Measurements from ENCODE around the gene SFSWAP.
"Not testable (repeated sequence)": the region's sequence is repeated elsewhere in the genome, so short reads cannot be mapped to it uniquely, and the experiment has no call there.

Gene SFSWAP

DNA sequence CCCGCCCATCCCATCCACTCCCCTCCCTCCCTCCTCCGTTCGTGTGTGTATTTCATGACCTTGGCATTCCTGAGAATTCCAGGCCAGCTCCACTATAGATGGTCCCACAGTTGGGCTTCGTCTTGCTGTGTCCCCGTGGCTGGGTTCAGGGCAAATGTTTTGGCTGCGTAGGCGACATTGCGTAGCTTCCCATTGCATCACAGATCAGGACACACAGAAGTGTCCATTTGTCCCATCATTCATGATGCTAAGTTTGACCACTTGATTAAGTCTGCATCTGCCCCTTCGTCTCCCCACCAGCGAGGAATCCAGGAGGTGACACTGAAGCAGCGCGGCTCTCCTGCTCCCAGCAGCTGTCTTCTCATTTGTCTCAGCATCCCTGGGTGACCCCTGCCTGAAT is 78.7 kb downstream of the SFSWAP start:
- no peak for DNase-seq (ENCODE audit: low read depth)

DNA sequence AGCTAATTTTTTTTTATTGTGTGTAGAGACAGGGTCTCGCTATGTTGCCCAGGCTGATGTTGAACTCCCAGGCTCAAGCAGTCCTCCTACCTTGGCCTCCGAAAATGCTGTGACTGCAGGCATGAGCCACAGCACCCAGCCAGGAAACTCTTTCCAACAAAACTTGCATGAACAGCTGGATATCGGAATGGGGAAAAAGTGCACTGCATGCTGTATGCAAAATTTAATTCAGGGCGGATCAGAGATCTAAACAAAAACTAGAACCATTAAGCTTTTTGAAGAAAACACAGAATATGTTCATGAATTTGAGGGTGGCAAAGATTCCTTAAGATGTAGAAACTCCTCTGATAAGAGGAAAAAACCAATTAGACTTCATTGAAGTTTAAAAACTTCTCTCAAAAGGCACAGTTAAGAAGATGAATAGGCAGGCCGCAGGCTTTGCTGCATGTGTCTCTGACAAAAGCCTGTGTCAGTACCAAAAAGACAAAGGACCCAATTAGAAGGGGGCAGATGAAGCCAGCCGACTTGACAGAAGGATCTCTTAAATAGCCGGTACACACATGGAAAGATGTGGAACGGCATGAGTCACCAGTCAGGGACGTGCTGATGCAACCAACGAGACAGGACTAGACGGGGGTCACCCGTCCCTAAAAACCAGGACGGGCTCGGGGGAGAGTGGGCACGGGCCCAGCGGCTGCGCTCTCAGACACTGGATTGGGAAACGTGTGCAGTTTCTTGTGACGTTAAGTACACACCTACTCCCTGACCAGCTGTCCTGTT is 82.5 kb downstream of the SFSWAP start:
- peak; percentile 67 for DNase-seq (ENCODE audit: low read depth)

DNA sequence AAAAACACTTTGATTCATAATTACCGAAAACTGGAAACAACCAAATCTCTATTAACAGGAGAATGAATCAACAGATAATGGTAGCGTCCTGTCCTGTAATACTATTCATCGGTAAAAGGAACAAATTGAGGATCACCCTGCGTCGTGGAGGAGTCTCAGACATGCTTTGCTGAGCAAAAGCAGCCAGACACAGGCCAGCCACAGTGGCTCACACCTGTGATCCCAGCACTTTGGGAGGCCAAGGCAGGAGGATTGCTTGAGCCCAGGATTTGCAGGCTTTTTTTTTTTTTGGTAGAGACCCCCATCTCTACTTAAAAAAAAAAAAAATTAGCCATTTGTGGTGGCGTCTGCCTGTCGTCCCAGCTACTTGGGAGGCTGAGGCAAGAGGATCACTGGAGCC is 83.2 kb downstream of the SFSWAP start:
- DNase-seq (ENCODE audit: low read depth): no peak

DNA sequence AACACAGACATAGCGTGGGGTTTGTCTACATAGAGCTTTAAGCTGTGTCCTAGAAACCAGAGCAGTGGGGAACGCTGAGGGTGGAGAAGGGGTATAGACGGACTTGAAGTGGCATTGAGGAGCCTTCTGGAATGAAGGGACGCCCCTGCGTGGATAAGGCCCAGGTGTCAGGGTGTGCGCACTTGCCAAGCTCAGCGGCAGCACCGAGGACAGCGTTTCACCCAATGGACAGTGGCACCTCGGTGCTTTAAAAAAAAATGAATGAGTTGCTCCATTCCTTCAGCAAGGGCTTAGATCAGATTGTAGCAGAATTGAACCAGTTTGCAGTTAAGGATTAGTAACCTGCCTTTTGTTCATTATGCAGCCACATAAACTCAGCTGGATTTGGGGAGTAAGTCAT is 83.7 kb downstream of the SFSWAP start:
- no peak for DNase-seq (ENCODE audit: low read depth)

DNA sequence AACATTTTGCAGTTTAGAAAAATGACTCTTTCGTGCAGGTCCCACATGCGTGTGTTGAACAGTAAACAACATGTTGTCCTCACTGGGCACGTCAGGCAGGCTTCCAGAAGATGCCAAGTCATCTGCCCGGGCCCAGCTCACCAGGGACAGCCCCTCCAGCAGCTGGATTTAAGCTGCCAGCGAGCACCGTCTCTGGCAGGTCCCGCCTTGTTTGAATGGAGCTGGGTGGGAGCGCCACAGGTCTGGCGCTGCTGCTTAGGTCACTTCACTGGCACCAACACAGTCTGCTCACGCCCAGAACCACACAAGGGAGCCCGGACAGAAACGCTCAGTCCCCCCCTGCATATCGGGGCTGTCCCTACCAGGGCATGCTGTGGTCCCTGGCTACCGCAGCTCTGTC is 84.2 kb downstream of the SFSWAP start:
- DNase-seq (ENCODE audit: low read depth): no peak

DNA sequence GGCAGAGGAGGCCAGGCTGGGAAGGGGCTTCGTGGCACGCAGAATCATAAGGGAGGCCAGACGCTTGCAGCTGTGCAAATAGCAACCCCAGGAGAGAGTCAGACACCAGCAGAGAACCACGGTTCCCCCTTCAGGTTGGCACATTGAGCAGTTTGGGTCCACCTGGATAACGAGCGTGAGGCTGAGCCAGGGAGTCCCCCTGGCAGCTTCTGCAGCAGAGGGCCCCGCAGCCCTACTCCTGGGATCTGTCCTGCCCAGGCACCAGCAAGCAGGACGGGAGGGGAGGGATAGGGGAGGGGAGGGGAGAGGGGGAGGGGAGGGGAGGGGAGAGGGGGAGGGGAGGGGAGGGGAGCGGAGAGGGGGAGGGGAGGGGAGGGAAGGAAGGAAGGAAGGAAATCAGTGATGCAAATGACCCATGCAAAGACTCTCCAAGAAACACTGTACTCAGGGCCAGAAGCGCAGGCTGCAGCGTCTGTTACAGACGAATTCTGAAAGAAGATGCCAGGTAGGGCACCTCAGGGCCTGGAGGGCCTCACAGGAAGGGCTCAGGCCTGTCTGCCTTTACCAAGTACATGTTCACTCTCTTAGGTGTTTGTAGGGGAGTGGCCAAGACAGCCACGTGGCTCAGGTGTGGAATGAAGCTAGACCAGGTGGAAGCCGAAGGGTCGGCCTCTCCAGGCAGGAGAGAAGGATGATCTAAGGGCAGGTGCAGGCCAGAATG is 85.0 kb downstream of the SFSWAP start:
- no peak for DNase-seq (ENCODE audit: low read depth)

DNA sequence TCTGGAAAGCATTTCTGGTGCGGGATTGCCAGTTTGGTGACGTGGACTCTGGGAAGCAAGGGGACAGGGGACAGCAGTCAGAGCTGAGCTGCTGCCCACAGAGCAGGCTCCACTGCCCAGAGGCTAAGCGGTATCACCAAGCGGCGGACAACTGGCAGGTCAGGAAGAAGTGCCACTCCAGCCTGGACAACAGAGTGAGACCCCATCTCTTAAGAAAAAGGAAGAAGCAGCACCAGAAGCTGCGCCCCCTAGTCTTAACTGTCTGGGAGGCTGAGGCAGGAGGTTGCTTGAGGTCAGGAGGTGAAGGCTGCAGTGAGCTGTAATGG is 85.5 kb downstream of the SFSWAP start:
- no peak for DNase-seq (ENCODE audit: low read depth)

DNA sequence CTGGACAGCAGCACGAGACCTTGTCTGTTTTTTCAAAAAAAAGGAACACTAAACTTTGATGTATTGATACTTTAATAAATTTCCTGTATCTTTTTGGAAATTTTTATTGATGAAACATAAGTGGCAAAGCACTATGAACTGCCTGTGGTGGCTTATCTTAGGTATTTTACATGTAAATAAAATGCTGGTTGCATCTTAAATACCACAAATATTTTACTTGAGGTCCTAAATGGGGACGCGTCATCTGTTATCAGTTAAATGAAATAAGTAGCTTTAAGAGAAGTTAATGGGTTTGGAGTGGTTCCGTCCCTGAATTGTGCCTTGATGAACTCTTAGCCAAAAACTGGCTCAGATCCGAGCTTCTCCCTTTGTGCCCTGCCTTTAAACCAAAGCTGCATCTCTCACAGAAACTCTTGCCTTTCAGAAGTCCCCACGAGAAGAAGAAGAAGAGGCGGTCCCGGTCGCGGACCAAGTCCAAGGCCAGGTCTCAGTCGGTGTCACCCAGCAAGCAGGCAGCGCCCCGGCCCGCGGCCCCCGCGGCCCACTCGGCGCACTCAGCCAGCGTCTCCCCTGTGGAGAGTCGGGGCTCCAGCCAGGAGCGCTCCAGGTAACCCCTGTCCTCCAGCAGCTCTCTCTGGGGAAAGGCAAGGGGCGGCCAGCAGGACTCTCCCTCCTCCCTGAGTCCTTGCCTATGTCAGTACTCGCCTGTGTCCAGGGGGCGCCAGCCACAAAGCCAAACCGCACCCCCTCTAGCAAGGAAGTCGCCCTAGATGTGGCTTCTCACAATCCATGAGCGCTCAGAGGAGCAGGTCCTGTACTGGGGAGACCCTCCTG is 86.1 kb downstream of the SFSWAP start:
- no peak for DNase-seq (ENCODE audit: low read depth)

DNA sequence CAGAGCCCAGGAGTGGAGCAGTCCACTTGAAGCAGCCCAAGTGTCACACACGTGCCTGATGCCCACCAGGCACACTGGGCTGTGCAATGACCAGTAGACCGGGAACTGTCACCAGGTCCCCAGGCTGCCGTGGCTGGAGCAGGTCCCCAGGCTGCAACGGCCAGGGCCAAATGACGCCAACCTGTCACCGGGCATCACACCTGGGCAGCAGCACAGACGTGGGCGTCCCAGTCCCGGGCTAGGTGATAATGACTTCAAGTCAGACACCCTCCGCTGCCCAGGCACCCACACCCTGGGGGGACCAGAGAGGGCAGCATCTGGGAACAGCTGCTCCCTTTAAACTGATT is 86.7 kb downstream of the SFSWAP start:
- DNase-seq (ENCODE audit: low read depth): no peak

DNA sequence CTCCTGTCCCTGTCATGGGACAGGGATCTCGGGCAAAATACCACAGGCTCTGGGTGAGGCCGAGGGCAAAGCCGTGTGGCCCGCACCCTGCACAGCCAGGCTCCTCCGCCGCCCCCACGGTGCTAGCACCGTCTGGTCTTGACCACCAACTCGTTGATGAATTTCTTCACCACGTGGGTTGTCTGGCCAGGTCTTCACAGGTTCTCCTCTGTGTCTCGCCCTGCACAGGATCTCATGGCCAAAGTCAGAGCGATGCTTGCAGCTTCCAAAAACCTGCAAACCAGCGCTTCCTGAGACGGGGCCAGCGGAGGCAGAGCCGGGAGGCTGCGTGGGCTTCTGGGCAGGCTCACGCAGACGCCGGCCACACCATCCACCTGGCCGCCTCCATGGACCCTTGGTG is 88.3 kb downstream of the SFSWAP start:
- no peak for DNase-seq (ENCODE audit: low read depth)

DNA sequence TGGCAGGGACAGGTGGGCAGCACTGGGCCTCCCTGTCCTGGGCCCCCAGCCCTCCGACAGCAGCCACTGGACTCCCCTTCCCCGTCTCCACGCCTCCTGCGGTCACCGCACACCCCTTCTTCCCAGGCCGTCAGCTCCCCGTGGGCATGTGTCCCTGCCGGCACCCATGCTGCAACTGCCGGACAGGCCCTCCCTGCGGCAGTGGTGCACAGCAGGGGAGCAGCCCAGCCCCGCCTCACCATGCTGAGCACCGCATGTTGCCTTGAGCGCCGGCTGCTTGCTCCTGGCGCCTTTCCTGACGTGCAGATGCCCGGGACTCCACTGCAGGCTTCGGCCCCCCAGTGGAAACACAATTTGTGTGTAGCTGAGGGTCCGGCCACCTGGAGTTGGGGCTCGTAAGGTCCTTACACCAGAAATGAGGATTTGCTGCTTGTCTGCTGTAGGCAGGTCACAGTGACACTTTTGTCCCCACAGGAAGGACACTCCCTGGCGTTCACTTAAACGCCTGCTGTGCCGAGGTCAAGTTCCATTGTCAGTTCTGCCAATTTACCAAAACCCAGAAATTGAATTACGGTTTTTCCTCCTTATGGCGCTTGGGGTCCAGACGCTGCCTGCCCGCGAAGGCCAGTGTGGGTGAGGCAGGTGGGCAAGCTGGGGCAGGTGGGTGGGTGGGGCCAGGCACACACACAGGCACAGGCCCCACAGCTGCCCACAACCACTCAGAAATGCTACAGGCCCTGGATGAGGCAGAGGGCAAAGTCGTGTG is 89.1 kb downstream of the SFSWAP start:
- DNase-seq (ENCODE audit: low read depth): no peak

DNA sequence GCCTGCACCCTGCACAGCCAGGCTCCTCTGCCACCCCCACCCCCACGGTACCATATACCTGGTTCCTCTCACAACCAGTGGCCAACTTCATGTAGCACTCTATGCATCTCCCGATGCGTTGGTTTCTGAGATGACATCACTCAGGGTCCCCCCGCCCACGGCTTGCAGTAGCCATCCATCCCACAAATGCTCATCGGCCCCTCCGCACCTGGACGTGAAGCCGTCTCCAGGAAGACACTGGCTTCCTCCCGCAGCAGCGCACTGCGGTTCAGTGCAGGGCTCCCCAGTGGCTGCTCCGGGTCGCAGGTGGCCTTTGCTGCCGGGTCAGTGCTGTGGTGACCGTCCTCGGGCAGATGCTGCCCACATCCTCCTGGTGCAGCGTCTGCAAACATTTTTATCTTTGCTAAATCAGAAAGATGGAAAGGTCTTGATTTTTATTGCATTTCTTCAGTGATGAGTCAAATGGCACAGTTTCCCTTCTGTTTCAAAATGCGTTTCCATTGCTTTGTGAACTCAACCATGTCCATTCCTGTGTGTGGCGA is 89.8 kb downstream of the SFSWAP start:
- no peak for DNase-seq (ENCODE audit: low read depth)

DNA sequence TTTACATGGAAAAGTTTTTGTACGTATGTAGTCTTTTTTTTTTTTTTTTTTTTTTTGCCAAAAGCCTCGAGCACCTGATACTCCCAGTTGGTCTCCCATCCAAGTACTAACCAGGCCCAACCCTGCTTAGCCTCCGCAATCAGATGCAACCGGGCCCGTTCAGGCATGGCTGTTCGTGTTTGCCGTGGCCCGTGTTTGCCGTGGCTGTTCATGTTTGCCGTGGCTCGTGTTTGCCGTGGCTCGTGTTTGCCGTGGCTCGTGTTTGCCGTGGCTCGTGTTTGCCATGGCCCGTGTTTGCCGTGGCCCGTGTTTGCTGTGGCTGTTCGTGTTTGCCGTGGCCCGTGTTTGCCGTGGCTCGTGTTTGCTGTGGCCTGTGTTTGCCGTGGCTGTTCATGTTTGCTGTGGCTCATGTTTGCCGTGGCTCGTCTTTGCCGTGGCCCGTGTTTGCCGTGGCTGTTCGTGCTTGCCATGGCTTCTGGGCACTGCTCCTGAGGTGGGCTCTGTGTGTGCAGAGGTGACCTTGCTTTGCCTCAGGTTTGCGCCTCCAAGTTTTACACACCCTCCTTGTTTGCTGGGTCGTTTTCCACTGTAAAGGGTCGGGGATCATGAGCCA is 90.5 kb downstream of the SFSWAP start:
- DNase-seq (ENCODE audit: low read depth): no peak

DNA sequence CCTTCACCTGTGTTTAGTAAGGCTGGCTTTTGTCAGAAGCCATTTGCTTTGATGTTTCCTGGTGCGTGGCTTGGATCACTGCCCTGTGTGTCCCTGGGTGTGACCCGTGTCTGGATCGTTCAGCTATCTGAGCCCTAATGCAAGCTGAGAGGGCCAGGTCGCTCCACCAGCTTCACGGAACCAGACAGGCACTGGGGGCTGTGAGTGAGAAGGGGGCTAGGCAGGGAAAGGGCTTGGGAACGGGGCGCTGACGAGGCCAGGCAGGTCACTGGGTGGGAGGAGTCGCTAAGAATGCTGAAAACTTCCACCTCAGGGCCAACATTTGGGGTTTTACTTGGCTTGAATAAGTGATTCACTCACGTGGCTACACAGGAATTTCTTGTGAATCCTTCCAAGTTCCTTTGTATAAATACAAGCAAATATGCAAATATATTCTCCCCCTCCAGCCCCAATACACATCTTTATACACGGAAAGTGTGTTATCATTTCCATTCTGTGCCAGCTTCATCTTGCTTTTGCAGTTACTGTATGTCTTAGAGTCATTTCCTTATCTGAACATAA is 93.2 kb downstream of the SFSWAP start:
- DNase-seq (ENCODE audit: low read depth): peak; percentile 62

DNA sequence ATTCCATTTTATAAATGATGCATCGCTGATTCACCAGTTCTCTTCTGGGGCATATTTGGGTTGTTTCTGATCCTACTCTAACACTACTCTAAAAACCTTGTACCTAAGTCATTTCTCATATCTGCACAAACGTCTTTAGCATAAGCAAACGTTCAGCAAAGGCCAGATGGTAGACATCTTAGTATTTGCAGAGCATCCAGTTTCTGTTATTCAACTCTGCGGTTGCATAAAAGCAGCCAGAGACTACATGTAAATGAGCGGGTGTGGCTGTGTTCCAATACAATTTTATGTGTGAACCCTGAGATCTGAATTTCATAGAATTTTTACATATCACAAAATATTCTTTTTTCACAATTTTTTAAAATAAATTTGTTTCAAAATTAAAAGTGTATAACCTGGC is 94.5 kb downstream of the SFSWAP start:
- no peak for DNase-seq (ENCODE audit: low read depth)

DNA sequence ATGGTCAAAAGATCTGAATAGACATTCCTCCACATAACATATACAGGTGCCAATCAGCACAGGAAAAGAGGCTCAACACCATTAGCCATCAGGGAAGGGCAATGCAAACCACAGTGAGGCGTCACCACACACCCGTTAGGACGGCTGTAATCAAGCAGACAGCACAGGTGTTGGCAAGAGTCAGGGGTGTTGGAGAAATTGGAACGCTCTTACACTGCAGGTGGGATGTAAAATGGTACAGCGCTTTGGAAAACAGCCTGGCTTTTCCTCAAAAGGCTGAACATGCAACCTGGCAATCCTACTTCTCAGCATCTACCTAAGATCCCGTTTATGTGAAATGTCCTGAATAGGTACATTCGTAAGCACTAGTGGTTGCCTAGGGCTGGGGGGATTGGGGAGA is 95.8 kb downstream of the SFSWAP start:
- DNase-seq (ENCODE audit: low read depth): no peak

DNA sequence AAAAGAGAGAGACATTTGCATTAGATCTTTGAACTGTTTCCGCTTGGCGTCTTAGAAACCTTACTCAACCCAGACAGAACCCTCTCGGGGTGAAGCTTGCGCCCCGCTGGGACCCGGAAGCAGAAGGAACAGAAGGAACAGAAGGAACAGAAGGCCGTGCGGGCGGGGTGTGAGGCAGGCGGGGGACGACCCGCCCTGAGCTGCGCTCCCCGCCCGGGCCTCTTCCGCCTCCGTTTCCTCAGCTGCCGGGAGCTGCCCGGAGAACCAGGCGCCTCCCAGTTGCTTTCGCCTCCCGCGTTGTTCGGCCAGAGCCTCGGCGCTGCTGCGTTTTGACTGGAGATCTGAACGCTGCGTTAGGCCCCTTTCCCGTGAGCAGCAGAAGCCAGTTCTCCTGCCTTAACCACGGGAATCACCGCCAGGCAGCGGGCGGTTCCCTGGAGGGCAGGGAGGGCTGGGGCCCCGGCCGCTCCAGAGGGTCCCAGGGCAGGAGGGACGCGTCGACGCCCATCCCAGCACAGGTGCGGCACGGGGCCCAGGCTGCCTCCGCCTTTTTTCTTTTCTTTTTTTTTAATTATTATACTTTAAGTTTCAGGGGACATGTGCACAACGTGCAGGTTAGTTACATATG is 98.0 kb downstream of the SFSWAP start:
- no peak for DNase-seq (ENCODE audit: low read depth)

DNA sequence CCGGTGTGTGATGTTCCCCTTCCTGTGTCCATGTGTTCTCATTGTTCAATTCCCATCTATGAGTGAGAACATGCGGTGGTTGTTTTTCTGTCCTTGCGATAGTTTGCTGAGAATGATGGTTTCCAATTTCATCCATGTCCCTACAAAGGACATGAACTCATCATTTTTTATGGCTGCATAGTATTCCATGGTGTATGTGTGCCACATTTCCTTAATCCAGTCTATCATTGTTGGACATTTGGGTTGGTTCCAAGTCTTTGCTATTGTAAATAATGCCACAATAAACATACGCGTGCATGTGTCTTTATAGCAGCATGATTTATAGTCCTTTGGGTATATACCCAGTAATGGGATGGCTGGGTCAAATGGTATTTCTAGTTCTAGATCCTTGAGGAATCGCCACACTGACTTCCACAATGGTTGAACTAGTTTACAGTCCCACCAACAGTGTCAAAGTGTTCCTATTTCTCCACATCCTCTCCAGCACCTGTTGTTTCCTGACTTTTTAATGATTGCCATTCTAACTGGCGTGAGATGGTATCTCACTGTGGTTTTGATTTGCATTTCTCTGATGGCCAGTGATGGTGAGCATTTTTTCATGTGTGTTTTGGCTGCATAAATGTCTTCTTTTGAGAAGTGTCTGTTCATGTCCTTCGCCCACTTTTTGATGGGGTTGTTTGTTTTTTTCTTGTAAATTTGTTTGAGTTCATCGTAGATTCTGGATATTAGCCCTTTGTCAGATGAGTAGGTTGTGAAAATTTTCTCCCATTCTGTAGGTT is 98.8 kb downstream of the SFSWAP start:
- DNase-seq (ENCODE audit: low read depth): not testable (repeated sequence)

DNA sequence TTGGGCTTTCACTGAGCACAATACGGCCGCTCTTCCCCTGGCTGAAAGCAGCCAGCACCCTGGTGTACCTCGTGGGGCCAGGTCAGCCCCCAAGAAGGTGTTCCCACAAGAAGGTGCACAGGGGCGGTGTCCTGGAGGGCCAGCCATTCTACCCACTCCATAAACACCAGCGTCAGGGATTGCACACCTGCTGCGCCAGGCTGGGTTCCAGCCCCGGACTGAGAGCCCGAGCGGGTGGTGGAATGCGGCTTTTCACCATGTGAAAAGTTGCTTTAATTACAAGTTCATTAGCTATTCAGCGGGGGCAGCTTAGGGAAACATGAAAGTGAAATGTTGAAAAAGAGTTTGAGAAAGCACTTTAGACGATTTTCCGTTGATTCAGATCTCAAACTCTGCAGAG is 99.8 kb downstream of the SFSWAP start:
- DNase-seq (ENCODE audit: low read depth): no peak

DNA sequence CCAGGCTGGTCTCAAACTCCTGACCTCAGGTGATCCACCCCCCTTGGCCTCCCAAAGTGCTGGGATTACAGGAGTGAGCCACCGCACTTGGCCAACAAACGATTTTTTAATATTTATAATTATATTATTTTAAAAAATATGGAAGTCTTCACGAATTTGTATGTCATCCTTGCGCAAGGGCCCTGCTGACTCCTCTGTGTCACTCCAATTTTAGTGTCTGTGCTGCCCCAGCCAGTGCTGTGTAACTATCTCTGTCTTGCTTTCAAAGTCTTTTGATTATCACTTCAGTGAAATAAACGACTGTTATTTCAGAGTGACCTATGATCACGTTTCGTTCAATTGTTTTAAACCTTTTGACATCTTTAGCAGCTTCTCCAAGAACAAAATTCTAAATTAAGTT is 104.2 kb downstream of the SFSWAP start:
- no peak for DNase-seq (ENCODE audit: low read depth)

All from iris pigment epithelial cell (primary cell).